Osteocyte (in vitro differentiated cells): ENCODE measurements around the gene FRMD4B. TPM values are rescaled to one million over a fixed set of nuclear protein-coding genes. Genes with fewer than 3 reads are reported as not detected.
"Not testable (repeated sequence)": the region's sequence is repeated elsewhere in the genome, so short reads cannot be mapped to it uniquely, and the experiment has no call there.

Source experiments
- DNase-seq: peaks from one replicate; pipeline ENCODE4 v3.0.0; 2021; ENCODE audit warnings: mixed read lengths; ENCODE audit not compliant: unreplicated experiment; ENCODE audit errors: extremely low spot score
- H3K27ac Mint-ChIP-seq: one replicate; pipeline ENCODE4 v1.8.0; 2021; ENCODE audit warnings: mild to moderate bottlenecking, mixed read lengths; ENCODE audit not compliant: unreplicated experiment
- H3K27me3 Mint-ChIP-seq: one replicate; pipeline ENCODE4 v1.8.0; 2021; ENCODE audit warnings: mixed read lengths; ENCODE audit not compliant: unreplicated experiment
- H3K36me3 Mint-ChIP-seq: one replicate; pipeline ENCODE4 v1.8.0; 2021; ENCODE audit warnings: mixed read lengths; ENCODE audit not compliant: unreplicated experiment
- H3K4me1 Mint-ChIP-seq: one replicate; pipeline ENCODE4 v1.8.0; 2021; ENCODE audit warnings: mixed read lengths; ENCODE audit not compliant: unreplicated experiment
- H3K4me3 Mint-ChIP-seq: one replicate; pipeline ENCODE4 v1.8.0; 2021; ENCODE audit warnings: mild to moderate bottlenecking, moderate library complexity, mixed read lengths; ENCODE audit not compliant: unreplicated experiment
- H3K9me3 Mint-ChIP-seq: one replicate; pipeline ENCODE4 v1.8.0; 2021; ENCODE audit warnings: mixed read lengths; ENCODE audit not compliant: unreplicated experiment
- total RNA-seq: library from RNA; stranded (reverse); gene quantifications from 2 replicates; pipeline ENCODE4 v1.2.1, GENCODE V29; 2021
- TF ChIP-seq, protein P1 (sequence below): fragments of 200-600 bp; sonication (generic); IDR thresholded peaks from 2 replicates; pipeline ENCODE4 v1.5.0; 2021; ENCODE audit warnings: antibody characterized with exemption, mild to moderate bottlenecking, moderate library complexity

The FRMD4B gene
- total RNA-seq, 1 donor from 2014 or later: 1.3 TPM

- no peaks in the 10 kb centered on the region for H3K36me3 Mint-ChIP-seq
- no peak for DNase-seq
- H3K4me1 Mint-ChIP-seq: no peaks in the 10 kb centered on the region
- no peaks in the 10 kb centered on the region for H3K9me3 Mint-ChIP-seq
- H3K27me3 Mint-ChIP-seq: peaks cover 3% of the 10 kb centered on the region
- H3K27ac Mint-ChIP-seq: no peak overlapping the region
- no peak overlapping the region for H3K4me3 Mint-ChIP-seq
- TF ChIP-seq, protein P1, sequence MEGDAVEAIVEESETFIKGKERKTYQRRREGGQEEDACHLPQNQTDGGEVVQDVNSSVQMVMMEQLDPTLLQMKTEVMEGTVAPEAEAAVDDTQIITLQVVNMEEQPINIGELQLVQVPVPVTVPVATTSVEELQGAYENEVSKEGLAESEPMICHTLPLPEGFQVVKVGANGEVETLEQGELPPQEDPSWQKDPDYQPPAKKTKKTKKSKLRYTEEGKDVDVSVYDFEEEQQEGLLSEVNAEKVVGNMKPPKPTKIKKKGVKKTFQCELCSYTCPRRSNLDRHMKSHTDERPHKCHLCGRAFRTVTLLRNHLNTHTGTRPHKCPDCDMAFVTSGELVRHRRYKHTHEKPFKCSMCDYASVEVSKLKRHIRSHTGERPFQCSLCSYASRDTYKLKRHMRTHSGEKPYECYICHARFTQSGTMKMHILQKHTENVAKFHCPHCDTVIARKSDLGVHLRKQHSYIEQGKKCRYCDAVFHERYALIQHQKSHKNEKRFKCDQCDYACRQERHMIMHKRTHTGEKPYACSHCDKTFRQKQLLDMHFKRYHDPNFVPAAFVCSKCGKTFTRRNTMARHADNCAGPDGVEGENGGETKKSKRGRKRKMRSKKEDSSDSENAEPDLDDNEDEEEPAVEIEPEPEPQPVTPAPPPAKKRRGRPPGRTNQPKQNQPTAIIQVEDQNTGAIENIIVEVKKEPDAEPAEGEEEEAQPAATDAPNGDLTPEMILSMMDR: no peak
These were observed 112.0 kb downstream of the FRMD4B start for GRCh38 chr3:69273896-69274295.

GRCh38 chr3:69272556-69272955 is 113.3 kb downstream of the FRMD4B start:
- Mint-ChIP-seq H3K36me3 (no peaks in the 10 kb centered on the region), H3K27ac (no peak overlapping the region), H3K4me3 (no peak overlapping the region)

DNA sequence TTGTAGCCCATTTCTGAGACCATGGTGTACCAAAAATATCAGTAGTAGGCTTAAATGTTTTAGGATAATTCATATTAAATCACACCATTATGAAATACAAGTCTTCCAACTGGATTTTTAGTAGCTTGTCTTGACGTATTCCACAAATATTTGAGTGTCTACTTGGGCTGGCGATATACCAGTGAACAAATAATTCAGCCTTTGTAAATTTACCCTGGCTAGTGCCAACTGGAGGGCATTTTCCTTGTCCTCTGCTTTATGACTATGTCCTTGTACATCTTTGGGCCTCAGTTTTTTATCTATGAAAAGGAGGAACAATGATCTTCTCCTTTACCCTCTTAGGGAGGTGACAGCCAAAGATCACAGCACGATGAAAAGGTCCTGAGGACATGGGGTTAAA is 114.8 kb downstream of the FRMD4B start:
- no peaks in the 10 kb centered on the region for H3K4me1 Mint-ChIP-seq
- H3K27me3 Mint-ChIP-seq: no peaks in the 10 kb centered on the region
- no peak for DNase-seq
- TF ChIP-seq, protein P1: no peak
- no peaks in the 10 kb centered on the region for H3K36me3 Mint-ChIP-seq
- no peaks in the 10 kb centered on the region for H3K9me3 Mint-ChIP-seq
- no peak overlapping the region for H3K27ac Mint-ChIP-seq
- H3K4me3 Mint-ChIP-seq: no peak overlapping the region

More at GRCh38 chr3:69272556-69272955, 113.3 kb downstream of the FRMD4B start:
- no peak for DNase-seq
- no peaks in the 10 kb centered on the region for H3K4me1 Mint-ChIP-seq
- peaks cover 3% of the 10 kb centered on the region for H3K27me3 Mint-ChIP-seq
- H3K9me3 Mint-ChIP-seq: no peaks in the 10 kb centered on the region
- TF ChIP-seq, protein P1: no peak

DNA sequence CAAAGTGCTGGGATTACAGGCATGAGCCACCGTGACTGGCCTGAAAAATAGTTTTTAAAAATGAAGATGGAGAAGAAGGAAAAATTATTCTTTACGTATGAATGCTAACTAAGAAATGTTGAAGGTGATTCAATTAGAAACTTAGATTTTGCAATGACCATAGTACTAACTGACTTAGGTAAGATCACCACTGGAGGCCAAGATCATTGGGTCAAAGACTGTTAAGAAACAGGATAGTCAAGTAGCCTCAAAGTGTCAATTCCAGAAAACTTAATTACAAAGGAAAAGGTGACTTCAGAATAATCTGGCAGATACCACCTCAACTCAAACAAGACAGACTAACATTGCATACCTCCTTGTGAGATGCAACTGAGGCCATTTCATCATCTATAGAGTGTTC is 119.3 kb downstream of the FRMD4B start:
- Mint-ChIP-seq H3K27me3 (no peaks in the 10 kb centered on the region), H3K9me3 (no peaks in the 10 kb centered on the region), H3K27ac (no peak overlapping the region), H3K4me3 (no peak overlapping the region), H3K4me1 (no peaks in the 10 kb centered on the region), H3K36me3 (no peaks in the 10 kb centered on the region)
- TF ChIP-seq, protein P1: no peak
- DNase-seq: no peak

DNA sequence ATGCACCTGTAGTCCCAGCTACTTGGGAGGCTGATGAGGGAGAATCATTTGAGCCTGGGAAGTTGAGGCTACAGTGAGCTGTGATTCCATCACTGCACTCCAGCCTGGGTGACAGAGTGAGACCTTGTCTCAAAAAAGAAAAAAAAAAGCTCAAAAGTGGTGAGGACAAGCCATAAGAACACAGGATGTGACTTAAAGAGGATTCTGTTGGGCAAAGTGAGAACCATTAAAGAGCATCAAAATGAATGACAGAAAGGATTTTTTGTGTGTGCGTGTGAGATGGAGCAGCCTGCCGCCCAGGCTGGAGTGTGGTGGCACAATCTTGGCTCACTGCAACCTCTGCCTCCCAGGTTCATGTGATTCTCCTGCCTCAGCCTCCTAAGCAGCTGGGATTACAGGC is 119.8 kb downstream of the FRMD4B start:
- H3K27ac Mint-ChIP-seq, H3K4me3 Mint-ChIP-seq, H3K36me3 Mint-ChIP-seq, H3K9me3 Mint-ChIP-seq, DNase-seq, H3K27me3 Mint-ChIP-seq, H3K4me1 Mint-ChIP-seq: not testable (repeated sequence)

GRCh38 chr3:69260843-69261405 is 125.0 kb downstream of the FRMD4B start:
- not testable (repeated sequence) for DNase-seq, H3K9me3 Mint-ChIP-seq, H3K4me3 Mint-ChIP-seq, H3K36me3 Mint-ChIP-seq, H3K27ac Mint-ChIP-seq, H3K4me1 Mint-ChIP-seq, H3K27me3 Mint-ChIP-seq
